Stimulated activated CD8-positive, alpha-beta memory T cell treated with anti-CD3 and anti-CD28 coated beads, Interleukin-7, amount 100 ng/mL, for 1 hour (primary cell): ENCODE data around the gene LDLRAD4.
"Not testable (repeated sequence)": the region's sequence is repeated elsewhere in the genome, so short reads cannot be mapped to it uniquely, and the experiment has no call there.

Experiments used
- DNase-seq, 2 donors: peaks; one replicate each; pipeline ENCODE4 v3.0.0-alpha.2; 2020; ENCODE audit warnings: low read depth in 2 of 2

The LDLRAD4 gene

GRCh38 chr18:13486686-13487085, 268.1 kb downstream of the LDLRAD4 start:
- DNase-seq, result no peak

GRCh38 chr18:13487237-13487636, 268.7 kb downstream of the LDLRAD4 start:
- DNase-seq, result no peak

- no peak for DNase-seq
These were observed 269.8 kb downstream of the LDLRAD4 start for GRCh38 chr18:13488281-13488929.

GRCh38 chr18:13489303-13489702, 270.7 kb downstream of the LDLRAD4 start:
- not testable (repeated sequence) for DNase-seq

- DNase-seq, result no peak
These were observed 272.6 kb downstream of the LDLRAD4 start for GRCh38 chr18:13491138-13491537.

GRCh38 chr18:13492314-13492713, 273.8 kb downstream of the LDLRAD4 start:
- no peak for DNase-seq

GRCh38 chr18:13493079-13493478, 274.5 kb downstream of the LDLRAD4 start:
- DNase-seq, result no peak

GRCh38 chr18:13493725-13494124, 275.2 kb downstream of the LDLRAD4 start:
- DNase-seq, result no peak

- DNase-seq, result no peak
These were observed 276.4 kb downstream of the LDLRAD4 start for GRCh38 chr18:13494871-13495445.

- DNase-seq, result no peak
These were observed 277.4 kb downstream of the LDLRAD4 start for GRCh38 chr18:13495961-13496360.

GRCh38 chr18:13496691-13497281, 278.2 kb downstream of the LDLRAD4 start:
- DNase-seq, result no peak

- DNase-seq, result no peak
These were observed 281.2 kb downstream of the LDLRAD4 start for GRCh38 chr18:13499803-13500202.

GRCh38 chr18:13500227-13500865, 281.8 kb downstream of the LDLRAD4 start:
- DNase-seq, result no peak

- DNase-seq, result no peak
These were observed 282.4 kb downstream of the LDLRAD4 start for GRCh38 chr18:13500869-13501542.

- no peak for DNase-seq
These were observed 283.0 kb downstream of the LDLRAD4 start for GRCh38 chr18:13501543-13501887.

- DNase-seq, result no peak
These were observed 283.3 kb downstream of the LDLRAD4 start for GRCh38 chr18:13501891-13502290.

GRCh38 chr18:13502585-13502984, 284.0 kb downstream of the LDLRAD4 start:
- no peak for DNase-seq

- DNase-seq, result no peak
These were observed 285.3 kb downstream of the LDLRAD4 start for GRCh38 chr18:13503836-13504235.

GRCh38 chr18:13505780-13506345, 287.3 kb downstream of the LDLRAD4 start:
- DNase-seq, result no peak

GRCh38 chr18:13510594-13510993, 292.0 kb downstream of the LDLRAD4 start:
- no peak for DNase-seq

GRCh38 chr18:13511961-13512577, 293.5 kb downstream of the LDLRAD4 start:
- DNase-seq, result no peak

- DNase-seq, result no peak
These were observed 294.5 kb downstream of the LDLRAD4 start for GRCh38 chr18:13513021-13513420.
